ENCODE results near the gene JAK3. TPM values are rescaled to one million over a fixed set of nuclear protein-coding genes. Genes with fewer than 3 reads are reported as not detected.

JAK3 gene
- total and polyA plus RNA-seq, 4 experiments from 2014 or later: 74.6 to 135 (median 114) TPM

DNA sequence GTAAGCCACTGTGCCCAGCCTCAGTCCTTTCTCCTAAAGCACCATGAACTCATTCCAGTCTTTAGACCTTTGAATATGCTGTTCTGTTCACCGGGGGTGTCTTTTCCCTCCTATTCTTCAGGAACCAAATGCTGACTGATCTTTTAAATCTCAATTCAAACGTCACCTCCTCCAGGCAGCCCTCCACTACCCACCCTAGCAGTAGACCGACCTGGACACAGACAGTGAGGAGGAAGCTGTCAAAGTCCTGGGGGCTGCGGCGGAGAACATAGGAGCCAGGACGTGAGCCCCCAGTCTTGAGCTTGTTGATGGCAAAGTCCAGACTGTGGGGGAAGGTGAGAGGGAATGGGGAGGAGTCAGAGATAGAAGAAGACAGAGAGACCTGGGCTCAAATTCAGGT, 7.8 kb downstream of the JAK3 start:
- intact Hi-C loops (cut with micrococcal nuclease): no loop called here
- Histone ChIP-seq H3K9me3 (ENCODE audit: control insufficient read depth in 1 of 2, low read length in 2 of 2) (no peaks in the 10 kb centered on the region), H3K4me3 (ENCODE audit: low read length in 2 of 2) (no peak overlapping the region), H3K27ac (ENCODE audit: low read depth, low read length) (no peak overlapping the region), H3K27me3 (ENCODE audit: insufficient read depth, low read length) (no peaks in the 10 kb centered on the region), H3K36me3 (ENCODE audit: insufficient read depth, low read length) (peaks cover 80% of the 10 kb centered on the region), H3K4me1 (ENCODE audit: insufficient read depth, low read length) (peaks cover 29% of the 10 kb centered on the region)
- ChIA-PET CTCF (ENCODE audit: partially characterized antibody) (interaction anchor here (0.9 to 1.0 kb wide), 2 partner anchors 15 to 19 kb away, joined by 3 read pairs; partner anchors contain the start of gene RPL18A), POLR2A (ENCODE audit: partially characterized antibody) (no interaction called here)
- H3K9me3 Mint-ChIP-seq: no peaks in the 10 kb centered on the region
- no peaks in the 10 kb centered on the region for H3K27me3 Mint-ChIP-seq
- peaks cover 51 to 66% of the 10 kb centered on the region in 2 donors for H3K36me3 Mint-ChIP-seq
- peak overlapping the region in 4 of 7 donors; percentile 15 to 58 (median 38) for H3K27ac Mint-ChIP-seq
- H3K4me1 Mint-ChIP-seq: peaks cover 18 to 41% (median 32%) of the 10 kb centered on the region in 4 donors
- H3K4me3 Mint-ChIP-seq: no peak overlapping the region
- no peak for DNase-seq

DNA sequence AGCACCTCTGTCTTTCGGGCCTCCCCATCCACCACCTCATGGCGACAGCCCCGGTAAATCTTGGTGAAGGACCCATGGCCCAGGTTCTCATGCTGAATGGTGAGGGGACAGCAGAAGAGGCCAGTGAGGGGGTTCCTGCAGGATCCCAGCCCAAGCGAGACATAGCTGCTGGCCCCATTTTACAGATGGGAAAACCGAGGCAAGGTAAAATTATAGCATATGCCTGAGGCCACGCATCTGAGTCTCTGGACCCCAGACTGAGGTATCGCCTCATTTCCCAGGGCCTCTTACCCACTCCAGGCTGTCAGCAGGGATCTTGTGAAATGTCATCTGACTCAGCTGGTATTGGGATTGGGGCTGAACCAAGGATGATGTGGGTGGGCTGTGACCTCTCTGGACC, 9.8 kb downstream of the JAK3 start:
- H3K36me3 Mint-ChIP-seq: peaks cover 53 to 66% of the 10 kb centered on the region in 2 donors
- no peaks in the 10 kb centered on the region for H3K27me3 Mint-ChIP-seq
- peak overlapping the region in 4 of 7 donors; percentile 5 to 75 (median 58) for H3K27ac Mint-ChIP-seq
- no peaks in the 10 kb centered on the region for H3K9me3 ChIP-seq (ENCODE audit: control insufficient read depth in 1 of 2, low read length in 2 of 2)
- POLR2A ChIA-PET (ENCODE audit: partially characterized antibody): interaction anchor here (1.2 kb wide), 1 partner anchor 12 kb away, joined by 4 read pairs; no protein-coding TSS in a partner anchor
- no peak overlapping the region for H3K4me3 ChIP-seq (ENCODE audit: low read length in 2 of 2)
- peaks cover 79% of the 10 kb centered on the region for H3K36me3 ChIP-seq (ENCODE audit: insufficient read depth, low read length)
- CTCF ChIA-PET (ENCODE audit: partially characterized antibody): interaction anchor here (0.8 to 1.2 kb wide), 3 partner anchors 9 to 131 kb away, joined by 3 read pairs; partner anchors contain the start of gene JAK3
- no peak for DNase-seq
- no peak overlapping the region for H3K4me3 Mint-ChIP-seq
- peaks cover 8% of the 10 kb centered on the region for H3K4me1 ChIP-seq (ENCODE audit: insufficient read depth, low read length)
- no peak overlapping the region for H3K27ac ChIP-seq (ENCODE audit: low read depth, low read length)
- no peaks in the 10 kb centered on the region for H3K9me3 Mint-ChIP-seq
- peaks cover 6 to 25% (median 19%) of the 10 kb centered on the region in 4 donors for H3K4me1 Mint-ChIP-seq
- no peaks in the 10 kb centered on the region for H3K27me3 ChIP-seq (ENCODE audit: insufficient read depth, low read length)
- intact Hi-C loops (cut with micrococcal nuclease): no loop called here

DNA sequence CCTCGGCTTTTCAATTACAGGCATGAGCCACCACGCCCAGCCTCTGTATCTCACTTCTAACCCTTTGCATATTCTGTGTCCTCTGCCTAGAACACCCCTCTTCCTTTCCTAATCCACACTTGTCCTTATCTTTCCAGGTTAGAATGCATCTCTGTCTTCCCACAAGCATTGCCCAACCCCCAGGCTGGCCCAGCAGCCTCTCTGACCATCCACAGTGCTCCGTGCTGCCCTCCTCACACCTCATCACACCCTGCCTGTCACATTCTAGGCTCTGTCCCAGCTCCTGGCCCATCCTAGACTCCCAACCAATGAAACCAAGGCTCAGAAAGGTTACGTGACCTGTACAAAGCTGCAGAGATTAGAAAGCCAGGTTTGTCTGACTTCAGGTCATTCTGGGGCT, 11.3 kb downstream of the JAK3 start:
- Mint-ChIP-seq H3K36me3 (peaks cover 66 to 75% of the 10 kb centered on the region in 2 donors), H3K4me3 (no peak overlapping the region), H3K27me3 (no peaks in the 10 kb centered on the region), H3K9me3 (no peaks in the 10 kb centered on the region), H3K4me1 (peaks cover 6 to 24% (median 20%) of the 10 kb centered on the region in 4 donors), H3K27ac (peak overlapping the region in 6 of 7 donors; percentile 44 to 88 (median 71))
- ChIA-PET POLR2A (ENCODE audit: partially characterized antibody) (no interaction called here), CTCF (ENCODE audit: partially characterized antibody) (interaction anchor here (1.0 kb wide), 1 partner anchor 62 kb away, joined by 3 read pairs; no protein-coding TSS in a partner anchor)
- peaks cover 80% of the 10 kb centered on the region for H3K36me3 ChIP-seq (ENCODE audit: insufficient read depth, low read length)
- intact Hi-C loops (cut with micrococcal nuclease): no loop called here
- H3K4me1 ChIP-seq (ENCODE audit: insufficient read depth, low read length): no peaks in the 10 kb centered on the region
- no peak overlapping the region for H3K27ac ChIP-seq (ENCODE audit: low read depth, low read length)
- no peaks in the 10 kb centered on the region for H3K9me3 ChIP-seq (ENCODE audit: control insufficient read depth in 1 of 2, low read length in 2 of 2)
- H3K4me3 ChIP-seq (ENCODE audit: low read length in 2 of 2): no peak overlapping the region
- no peaks in the 10 kb centered on the region for H3K27me3 ChIP-seq (ENCODE audit: insufficient read depth, low read length)
- no peak for DNase-seq

DNA sequence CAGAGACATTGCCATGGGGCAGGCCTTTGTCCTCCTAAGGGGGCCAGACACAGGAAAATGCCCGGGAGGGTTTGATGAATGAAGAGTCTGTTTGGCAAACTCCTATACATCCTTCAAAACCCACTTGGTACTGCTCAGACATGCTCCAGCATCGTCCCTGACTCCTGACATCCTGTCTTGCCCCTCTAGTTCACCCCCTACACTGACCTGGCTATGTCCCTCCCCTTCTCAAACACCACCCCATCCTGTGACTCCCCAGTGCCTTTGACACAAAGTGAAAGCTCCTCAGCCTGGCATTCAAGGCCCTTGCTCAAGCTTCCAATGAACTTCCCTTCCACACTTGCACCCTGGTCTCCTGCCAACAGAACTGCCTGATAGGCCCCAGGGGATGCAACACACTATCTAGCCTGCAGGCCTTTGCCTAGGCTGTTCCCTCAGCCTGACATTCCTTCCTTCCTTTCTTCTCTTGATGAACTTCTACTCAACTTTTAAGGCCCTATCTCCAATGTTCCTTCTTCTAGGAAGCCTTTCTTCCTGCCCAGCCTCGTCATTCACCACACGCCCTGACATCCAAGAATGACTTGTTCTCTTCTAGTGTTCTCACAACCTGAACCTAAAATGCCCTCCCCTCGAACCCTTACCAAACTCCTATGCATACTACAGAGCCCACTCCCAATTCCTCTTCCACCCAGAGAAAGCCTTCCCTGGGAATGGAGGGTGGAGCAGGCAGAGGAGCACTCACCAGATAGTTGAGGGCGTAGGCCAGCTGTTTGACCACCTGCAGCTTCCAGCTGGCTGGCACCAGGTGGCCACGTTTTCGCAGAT, 12.4 kb downstream of the JAK3 start:
- Histone ChIP-seq H3K27ac (ENCODE audit: low read depth, low read length) (no peak overlapping the region), H3K4me1 (ENCODE audit: insufficient read depth, low read length) (no peaks in the 10 kb centered on the region), H3K36me3 (ENCODE audit: insufficient read depth, low read length) (peaks cover 77% of the 10 kb centered on the region), H3K27me3 (ENCODE audit: insufficient read depth, low read length) (no peaks in the 10 kb centered on the region), H3K4me3 (ENCODE audit: low read length in 2 of 2) (no peak overlapping the region), H3K9me3 (ENCODE audit: control insufficient read depth in 1 of 2, low read length in 2 of 2) (no peaks in the 10 kb centered on the region)
- H3K9me3 Mint-ChIP-seq: peaks cover 0 to under 1% (median 0%) of the 10 kb centered on the region in 8 donors
- peak overlapping the region; percentile 3 to 91 (median 69) for H3K27ac Mint-ChIP-seq
- H3K4me1 Mint-ChIP-seq: peaks cover 6 to 19% (median 16%) of the 10 kb centered on the region in 4 donors
- DNase-seq: no peak
- POLR2A ChIA-PET (ENCODE audit: partially characterized antibody): interaction anchor here (2.0 kb wide), 1 partner anchor 15 kb away, joined by 5 read pairs; no protein-coding TSS in a partner anchor
- CTCF ChIA-PET (ENCODE audit: partially characterized antibody): interaction anchor here (2.4 kb wide), 1 partner anchor 19 kb away, joined by 8 read pairs; no protein-coding TSS in a partner anchor
- no peaks in the 10 kb centered on the region for H3K27me3 Mint-ChIP-seq
- peaks cover 61 to 74% of the 10 kb centered on the region in 2 donors for H3K36me3 Mint-ChIP-seq
- no peak overlapping the region for H3K4me3 Mint-ChIP-seq
- intact Hi-C loops (cut with micrococcal nuclease): no loop called here

DNA sequence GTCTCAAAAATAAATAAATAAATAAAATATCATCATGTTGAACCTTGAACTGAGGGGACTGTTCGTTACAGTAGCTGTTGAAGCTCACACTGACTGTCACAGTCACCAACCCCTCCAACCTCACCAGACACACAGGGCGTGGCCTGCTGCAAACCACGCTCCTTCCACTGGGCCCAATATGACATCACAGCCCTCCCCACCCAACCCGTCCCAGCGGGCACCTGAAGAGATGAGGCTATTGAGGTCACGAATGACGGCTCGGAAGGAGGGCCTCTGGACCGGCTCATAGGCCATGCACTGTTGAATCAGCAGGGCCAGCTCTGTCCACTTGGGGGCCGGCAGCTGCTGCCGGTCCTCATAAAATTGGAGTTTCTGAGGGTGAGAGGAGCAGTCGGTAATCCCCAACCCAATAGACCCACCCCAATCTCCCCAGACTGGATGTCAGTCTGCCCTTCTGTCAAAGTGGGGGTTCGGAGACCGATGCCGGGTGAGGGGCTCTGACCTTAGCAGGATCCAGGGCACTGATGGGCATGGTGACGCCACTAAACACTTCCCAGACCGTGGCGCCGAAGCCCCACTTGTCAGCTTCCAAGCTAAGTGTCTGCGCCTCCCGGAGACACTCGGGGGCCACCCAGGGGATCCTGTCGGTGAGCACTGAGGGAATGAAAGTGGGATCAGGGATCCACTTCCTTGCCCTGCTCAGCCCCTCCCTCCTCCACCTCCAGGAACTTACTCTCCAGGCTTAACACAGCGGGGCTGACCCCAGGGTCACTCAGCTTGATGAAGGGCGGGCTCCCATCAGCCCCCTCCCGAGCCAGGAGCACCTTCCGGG, 13.2 kb downstream of the JAK3 start:
- DNase-seq: peak in 1 of 5 donors; percentile 42
- H3K36me3 Mint-ChIP-seq: peaks cover 57 to 74% of the 10 kb centered on the region in 2 donors
- Histone ChIP-seq H3K4me3 (ENCODE audit: low read length in 2 of 2) (no peak overlapping the region), H3K9me3 (ENCODE audit: control insufficient read depth in 1 of 2, low read length in 2 of 2) (no peaks in the 10 kb centered on the region), H3K4me1 (ENCODE audit: insufficient read depth, low read length) (no peaks in the 10 kb centered on the region), H3K36me3 (ENCODE audit: insufficient read depth, low read length) (peaks cover 78% of the 10 kb centered on the region), H3K27me3 (ENCODE audit: insufficient read depth, low read length) (no peaks in the 10 kb centered on the region), H3K27ac (ENCODE audit: low read depth, low read length) (no peak overlapping the region)
- peaks cover 0 to 3% (median 0%) of the 10 kb centered on the region in 8 donors for H3K9me3 Mint-ChIP-seq
- intact Hi-C loops (cut with micrococcal nuclease): no loop called here
- peaks cover 6 to 19% (median 15%) of the 10 kb centered on the region in 4 donors for H3K4me1 Mint-ChIP-seq
- H3K27ac Mint-ChIP-seq: peak overlapping the region in 3 of 7 donors; percentile 39 to 88 (median 46)
- H3K4me3 Mint-ChIP-seq: no peak overlapping the region
- ChIA-PET POLR2A (ENCODE audit: partially characterized antibody) (interaction anchor here (1.3 to 2.0 kb wide), 2 partner anchors 10 to 16 kb away, joined by 4 to 5 read pairs; no protein-coding TSS in a partner anchor), CTCF (ENCODE audit: partially characterized antibody) (interaction anchor here (1.1 to 2.4 kb wide), 2 partner anchors 20 to 43 kb away, joined by 3 to 8 read pairs; no protein-coding TSS in a partner anchor)
- H3K27me3 Mint-ChIP-seq: no peaks in the 10 kb centered on the region

DNA sequence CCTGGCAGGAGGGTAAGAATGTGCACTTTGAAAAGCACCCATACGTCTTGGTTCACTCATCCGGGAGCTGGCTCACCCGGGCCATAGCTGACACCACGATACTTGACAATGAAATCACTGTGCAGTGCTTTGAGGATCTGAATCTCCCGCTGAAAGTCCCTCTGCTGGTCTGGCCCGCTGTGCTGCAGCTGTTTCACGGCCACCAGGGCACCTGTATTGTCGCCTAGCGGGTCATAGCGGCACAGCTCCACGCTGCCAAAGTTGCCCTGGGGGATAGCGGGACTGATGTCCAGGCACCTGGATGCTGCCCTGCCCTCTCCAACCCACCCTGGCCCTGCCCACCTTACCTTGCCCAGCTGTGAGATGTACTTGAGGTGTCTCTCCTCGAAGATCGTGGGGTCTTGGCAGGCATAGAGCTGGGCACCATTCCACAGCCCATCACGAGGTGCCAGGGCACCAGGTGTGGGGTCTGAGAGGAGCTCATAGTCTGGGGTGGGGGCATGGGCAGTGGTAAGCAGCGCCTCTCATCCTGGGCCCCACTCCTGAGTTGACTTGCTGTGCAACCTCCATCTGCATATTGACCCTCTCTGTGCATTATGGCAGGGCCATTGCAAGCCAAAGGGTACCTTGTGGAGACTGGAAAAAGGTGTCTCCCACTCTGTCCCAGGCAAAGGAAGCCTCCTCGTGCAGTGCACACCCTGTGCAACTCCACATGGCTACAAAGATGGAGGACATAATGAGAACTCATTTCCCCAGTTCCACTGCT, 15.2 kb downstream of the JAK3 start:
- no peak for DNase-seq
- Histone ChIP-seq H3K4me1 (ENCODE audit: insufficient read depth, low read length) (no peaks in the 10 kb centered on the region), H3K27me3 (ENCODE audit: insufficient read depth, low read length) (no peaks in the 10 kb centered on the region), H3K4me3 (ENCODE audit: low read length in 2 of 2) (no peak overlapping the region), H3K9me3 (ENCODE audit: control insufficient read depth in 1 of 2, low read length in 2 of 2) (no peaks in the 10 kb centered on the region), H3K36me3 (ENCODE audit: insufficient read depth, low read length) (peaks cover 74% of the 10 kb centered on the region), H3K27ac (ENCODE audit: low read depth, low read length) (no peak overlapping the region)
- no peaks in the 10 kb centered on the region for H3K27me3 Mint-ChIP-seq
- POLR2A ChIA-PET (ENCODE audit: partially characterized antibody): interaction anchor here (0.6 to 1.4 kb wide), 5 partner anchors 8 to 37 kb away, joined by 3 to 4 read pairs (median 3); no protein-coding TSS in a partner anchor
- intact Hi-C loops (cut with micrococcal nuclease): no loop called here
- peaks cover 51 to 73% of the 10 kb centered on the region in 2 donors for H3K36me3 Mint-ChIP-seq
- H3K9me3 Mint-ChIP-seq: peaks cover 0 to 3% (median 0%) of the 10 kb centered on the region in 8 donors
- CTCF ChIA-PET (ENCODE audit: partially characterized antibody): interaction anchor here (2.3 to 2.4 kb wide), 2 partner anchors 22 to 130 kb away, joined by 5 to 8 read pairs; no protein-coding TSS in a partner anchor
- H3K27ac Mint-ChIP-seq: peak overlapping the region in 3 of 7 donors; percentile 22 to 31 (median 29)
- H3K4me1 Mint-ChIP-seq: peaks cover 9 to 19% (median 13%) of the 10 kb centered on the region in 4 donors
- H3K4me3 Mint-ChIP-seq: no peak overlapping the region

Measured in CD4-positive, alpha-beta memory T cell (primary cell).